Activated CD4-positive, alpha-beta T cell treated with anti-CD3 and anti-CD28 coated beads, Interleukin-2, amount 50 U/mL, for 48 hours (primary cell): ENCODE measurements around the gene MICAL2.

Experiments used
- DNase-seq, 2 experiments: peaks; one replicate each; pipeline ENCODE4 v3.0.0-alpha.2; 2020

Gene MICAL2

GRCh38 chr11:12253843-12254281, 143.5 kb downstream of the MICAL2 start:
- no peak for DNase-seq

GRCh38 chr11:12258451-12258850, 148.1 kb downstream of the MICAL2 start:
- DNase-seq = no peak

GRCh38 chr11:12259956-12260355, 149.6 kb downstream of the MICAL2 start:
- no peak for DNase-seq

- DNase-seq = no peak
These were observed 150.5 kb downstream of the MICAL2 start for GRCh38 chr11:12260731-12261521.

GRCh38 chr11:12261551-12261950, 151.2 kb downstream of the MICAL2 start:
- DNase-seq = no peak

GRCh38 chr11:12263141-12263693, 152.8 kb downstream of the MICAL2 start:
- DNase-seq = no peak

- no peak for DNase-seq
These were observed 154.0 kb downstream of the MICAL2 start for GRCh38 chr11:12264361-12264760.

- DNase-seq = no peak
These were observed 155.7 kb downstream of the MICAL2 start for GRCh38 chr11:12266132-12266531.

GRCh38 chr11:12266943-12267342, 156.6 kb downstream of the MICAL2 start:
- no peak for DNase-seq

GRCh38 chr11:12267921-12268320, 157.5 kb downstream of the MICAL2 start:
- DNase-seq = no peak

GRCh38 chr11:12269104-12269441, 158.7 kb downstream of the MICAL2 start:
- DNase-seq = no peak

GRCh38 chr11:12269446-12270214, 159.2 kb downstream of the MICAL2 start:
- no peak for DNase-seq

GRCh38 chr11:12270215-12270797, 159.9 kb downstream of the MICAL2 start:
- DNase-seq = no peak

GRCh38 chr11:12270817-12271216, 160.4 kb downstream of the MICAL2 start:
- DNase-seq = no peak

- no peak for DNase-seq
These were observed 160.9 kb downstream of the MICAL2 start for GRCh38 chr11:12271241-12271640.

GRCh38 chr11:12271826-12272366, 161.5 kb downstream of the MICAL2 start:
- no peak for DNase-seq

- DNase-seq = no peak
These were observed 162.6 kb downstream of the MICAL2 start for GRCh38 chr11:12272821-12273617.

GRCh38 chr11:12273618-12273995, 163.2 kb downstream of the MICAL2 start:
- no peak for DNase-seq

- DNase-seq = no peak
These were observed 163.7 kb downstream of the MICAL2 start for GRCh38 chr11:12274056-12274455.

GRCh38 chr11:12274558-12275197, 164.3 kb downstream of the MICAL2 start:
- no peak for DNase-seq

GRCh38 chr11:12275818-12276217, 165.4 kb downstream of the MICAL2 start:
- DNase-seq = no peak

GRCh38 chr11:12276356-12276755, 166.0 kb downstream of the MICAL2 start:
- DNase-seq = no peak
